SK-N-SH treated with all-trans-retinoic acid at 6 μM for 48 hours (cell line): Measurements from ENCODE around the gene MIA3.

Source experiments
- ATAC-seq: fragments of 200-7000 bp; cut with Tn5 transposase; 3 replicates; pipeline ENCODE4 v1.9.1; 2020; ENCODE audit warnings: mild to moderate bottlenecking, moderate library complexity
- BACH2 ChIP-seq: fragments of 250-450 bp; sonication (Bioruptor Pico); IDR thresholded peaks from 2 replicates; pipeline ENCODE4 v1.9.0; 2021; ENCODE audit warnings: mild to moderate bottlenecking, borderline replicate concordance
- CSDC2 ChIP-seq: fragments of 250-450 bp; sonication (Bioruptor Pico); IDR thresholded peaks from 2 replicates; pipeline ENCODE4 v1.5.0; 2020; ENCODE audit warnings: mild to moderate bottlenecking, moderate library complexity
- ESRRG ChIP-seq: fragments of 250-450 bp; sonication (Bioruptor Pico); IDR thresholded peaks from 2 replicates; pipeline ENCODE4 v1.6.1; 2021; ENCODE audit warnings: mild to moderate bottlenecking
- GLIS3 ChIP-seq: fragments of 250-450 bp; sonication (Bioruptor Pico); IDR thresholded peaks from 2 replicates; pipeline ENCODE4 v1.5.0; 2020; ENCODE audit warnings: mild to moderate bottlenecking, moderate library complexity
- ISL1 ChIP-seq: fragments of 250-450 bp; sonication (Bioruptor Pico); IDR thresholded peaks from 2 replicates; pipeline ENCODE4 v2.1.2; 2022; ENCODE audit warnings: mild to moderate bottlenecking, moderate library complexity
- OSR1 ChIP-seq: fragments of 250-450 bp; sonication (Bioruptor Pico); IDR thresholded peaks from 2 replicates; pipeline ENCODE4 v1.8.0; 2022; ENCODE audit warnings: moderate library complexity, mild to moderate bottlenecking, inconsistent platforms
- PPARA ChIP-seq: fragments of 250-450 bp; sonication (Bioruptor Pico); IDR thresholded peaks from 2 replicates; pipeline ENCODE4 v1.5.0; 2020; ENCODE audit warnings: mild to moderate bottlenecking, borderline replicate concordance
- RARB ChIP-seq: fragments of 250-450 bp; sonication (Bioruptor Pico); IDR thresholded peaks from 2 replicates; pipeline ENCODE4 v1.8.0; 2021; ENCODE audit warnings: mild to moderate bottlenecking, moderate library complexity
- SNAI2 ChIP-seq: fragments of 250-450 bp; sonication (Bioruptor Pico); IDR thresholded peaks from 2 replicates; pipeline ENCODE4 v1.5.0; 2020; ENCODE audit warnings: mild to moderate bottlenecking, moderate library complexity
- TOX ChIP-seq: fragments of 250-450 bp; sonication (Bioruptor Pico); IDR thresholded peaks from 2 replicates; pipeline ENCODE4 v1.8.0; 2021; ENCODE audit warnings: mild to moderate bottlenecking, moderate library complexity, borderline replicate concordance
- ZC3H10 ChIP-seq: fragments of 250-450 bp; sonication (Bioruptor Pico); IDR thresholded peaks from 2 replicates; pipeline ENCODE4 v1.5.1; 2021; ENCODE audit warnings: mild to moderate bottlenecking, moderate library complexity
- ZFP3 ChIP-seq: fragments of 250-450 bp; sonication (Bioruptor Pico); IDR thresholded peaks from 2 replicates; pipeline ENCODE4 v1.5.0; 2020; ENCODE audit warnings: mild to moderate bottlenecking, moderate library complexity
- ZFP30 ChIP-seq: fragments of 450-650 bp; formaldehyde crosslinking; IDR thresholded peaks from 2 replicates; pipeline ENCODE4 v1.5.0; 2022; ENCODE audit warnings: mild to moderate bottlenecking, moderate library complexity
- ZNF565 ChIP-seq: fragments of 450-650 bp; formaldehyde crosslinking; conservative IDR thresholded peaks from 2 replicates; pipeline ENCODE4 v1.5.0; 2020; ENCODE audit warnings: low read depth, mild to moderate bottlenecking, moderate library complexity
- ZNF70 ChIP-seq: fragments of 450-650 bp; formaldehyde crosslinking; IDR thresholded peaks from 2 replicates; pipeline ENCODE4 v1.5.0; 2020; ENCODE audit warnings: mild to moderate bottlenecking, moderate library complexity
- ZNF8 ChIP-seq: fragments of 450-650 bp; formaldehyde crosslinking; IDR thresholded peaks from 2 replicates; pipeline ENCODE4 v1.5.0; 2020; ENCODE audit warnings: mild to moderate bottlenecking, moderate library complexity
- TF ChIP-seq, protein P1 (sequence below): fragments of 250-450 bp; sonication (Bioruptor Pico); IDR thresholded peaks from 2 replicates; pipeline ENCODE4 v1.8.0; 2021; ENCODE audit warnings: low read depth, mild to moderate bottlenecking, moderate library complexity, borderline replicate concordance
- TF ChIP-seq, protein P2 (sequence below): fragments of 250-450 bp; sonication (Bioruptor Pico); IDR thresholded peaks from 2 replicates; pipeline ENCODE4 v1.8.0; 2020; ENCODE audit warnings: mild to moderate bottlenecking, moderate library complexity, borderline replicate concordance
- TF ChIP-seq, protein P3 (sequence below): fragments of 250-450 bp; sonication (Bioruptor Pico); IDR thresholded peaks from 2 replicates; pipeline ENCODE4 v1.5.0; 2020; ENCODE audit warnings: mild to moderate bottlenecking, moderate library complexity
- TF ChIP-seq, protein P4 (sequence below): fragments of 250-450 bp; sonication (Bioruptor Pico); IDR thresholded peaks from 2 replicates; pipeline ENCODE4 v1.5.1; 2021; ENCODE audit warnings: mild to moderate bottlenecking, moderate library complexity
- TF ChIP-seq, protein P5 (sequence below): fragments of 250-450 bp; sonication (Bioruptor Pico); IDR thresholded peaks from 2 replicates; pipeline ENCODE4 v1.5.1; 2020; ENCODE audit warnings: low read depth, mild to moderate bottlenecking, moderate library complexity

The MIA3 gene

DNA sequence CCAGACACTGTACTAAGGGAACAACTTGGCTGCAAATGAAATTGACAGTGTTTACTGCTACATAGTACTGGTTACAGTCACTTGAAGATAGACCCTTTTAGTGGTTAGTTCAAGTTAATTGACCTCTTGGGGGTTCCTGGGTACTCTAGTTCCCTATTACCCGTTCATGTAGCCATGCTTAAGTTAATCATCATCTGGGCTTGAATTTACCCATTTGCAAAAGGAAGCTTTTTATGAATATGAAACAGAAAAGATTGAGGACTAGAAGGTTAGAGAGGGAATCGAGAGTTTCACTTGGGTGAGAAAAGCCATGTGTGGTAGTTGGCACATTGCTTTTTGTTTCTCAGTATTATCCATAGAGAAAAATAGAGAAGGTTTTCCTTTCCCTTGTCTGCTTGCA, 2.7 kb downstream of the MIA3 start:
- no peak for ATAC-seq
- TF ChIP-seq ZNF8 (CRISPR knock-in tag), result no peak
- TF ChIP-seq ZNF70 (CRISPR knock-in tag), result no peak
- no peak for TF ChIP-seq ESRRG (CRISPR knock-in tag)
- TF ChIP-seq TOX, result no peak
- TF ChIP-seq, protein P1, sequence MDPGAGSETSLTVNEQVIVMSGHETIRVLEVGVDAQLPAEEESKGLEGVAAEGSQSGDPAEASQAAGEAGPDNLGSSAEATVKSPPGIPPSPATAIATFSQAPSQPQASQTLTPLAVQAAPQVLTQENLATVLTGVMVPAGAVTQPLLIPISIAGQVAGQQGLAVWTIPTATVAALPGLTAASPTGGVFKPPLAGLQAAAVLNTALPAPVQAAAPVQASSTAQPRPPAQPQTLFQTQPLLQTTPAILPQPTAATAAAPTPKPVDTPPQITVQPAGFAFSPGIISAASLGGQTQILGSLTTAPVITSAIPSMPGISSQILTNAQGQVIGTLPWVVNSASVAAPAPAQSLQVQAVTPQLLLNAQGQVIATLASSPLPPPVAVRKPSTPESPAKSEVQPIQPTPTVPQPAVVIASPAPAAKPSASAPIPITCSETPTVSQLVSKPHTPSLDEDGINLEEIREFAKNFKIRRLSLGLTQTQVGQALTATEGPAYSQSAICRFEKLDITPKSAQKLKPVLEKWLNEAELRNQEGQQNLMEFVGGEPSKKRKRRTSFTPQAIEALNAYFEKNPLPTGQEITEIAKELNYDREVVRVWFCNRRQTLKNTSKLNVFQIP (CRISPR knock-in tag), result no peak
- TF ChIP-seq ZC3H10 (CRISPR knock-in tag), result no peak
- TF ChIP-seq BACH2 (CRISPR knock-in tag), result no peak
- TF ChIP-seq ISL1 (CRISPR knock-in tag), result no peak

DNA sequence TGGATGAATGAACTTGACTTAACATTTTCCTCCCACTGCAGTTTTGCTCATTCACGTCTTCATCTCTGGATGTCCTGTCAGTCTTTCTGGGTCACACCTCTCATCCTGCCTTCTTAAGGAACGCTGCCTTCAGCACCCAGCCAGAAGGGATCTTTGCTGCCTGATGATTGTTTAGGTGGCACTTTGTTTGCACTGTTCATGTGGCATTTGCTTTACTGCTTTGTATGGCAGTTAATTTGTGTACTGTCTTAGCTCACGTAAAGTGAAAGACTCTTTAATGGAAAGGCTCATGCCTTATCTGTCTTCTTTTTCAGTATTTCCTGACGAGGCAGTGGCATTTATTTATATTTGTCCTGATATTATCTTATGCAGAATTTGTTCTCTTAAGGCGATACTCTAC, 4.9 kb downstream of the MIA3 start:
- TF ChIP-seq ESRRG (CRISPR knock-in tag) (no peak), GLIS3 (CRISPR knock-in tag) (no peak), SNAI2 (CRISPR knock-in tag) (no peak), ZFP30 (CRISPR knock-in tag) (no peak), TOX (no peak), CSDC2 (CRISPR knock-in tag) (no peak), RARB (CRISPR knock-in tag) (no peak), PPARA (CRISPR knock-in tag) (no peak), ZNF8 (CRISPR knock-in tag) (no peak), ZNF565 (no peak), ISL1 (CRISPR knock-in tag) (no peak)
- TF ChIP-seq, protein P2, sequence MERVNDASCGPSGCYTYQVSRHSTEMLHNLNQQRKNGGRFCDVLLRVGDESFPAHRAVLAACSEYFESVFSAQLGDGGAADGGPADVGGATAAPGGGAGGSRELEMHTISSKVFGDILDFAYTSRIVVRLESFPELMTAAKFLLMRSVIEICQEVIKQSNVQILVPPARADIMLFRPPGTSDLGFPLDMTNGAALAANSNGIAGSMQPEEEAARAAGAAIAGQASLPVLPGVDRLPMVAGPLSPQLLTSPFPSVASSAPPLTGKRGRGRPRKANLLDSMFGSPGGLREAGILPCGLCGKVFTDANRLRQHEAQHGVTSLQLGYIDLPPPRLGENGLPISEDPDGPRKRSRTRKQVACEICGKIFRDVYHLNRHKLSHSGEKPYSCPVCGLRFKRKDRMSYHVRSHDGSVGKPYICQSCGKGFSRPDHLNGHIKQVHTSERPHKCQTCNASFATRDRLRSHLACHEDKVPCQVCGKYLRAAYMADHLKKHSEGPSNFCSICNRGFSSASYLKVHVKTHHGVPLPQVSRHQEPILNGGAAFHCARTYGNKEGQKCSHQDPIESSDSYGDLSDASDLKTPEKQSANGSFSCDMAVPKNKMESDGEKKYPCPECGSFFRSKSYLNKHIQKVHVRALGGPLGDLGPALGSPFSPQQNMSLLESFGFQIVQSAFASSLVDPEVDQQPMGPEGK, result no peak
- TF ChIP-seq, protein P3, sequence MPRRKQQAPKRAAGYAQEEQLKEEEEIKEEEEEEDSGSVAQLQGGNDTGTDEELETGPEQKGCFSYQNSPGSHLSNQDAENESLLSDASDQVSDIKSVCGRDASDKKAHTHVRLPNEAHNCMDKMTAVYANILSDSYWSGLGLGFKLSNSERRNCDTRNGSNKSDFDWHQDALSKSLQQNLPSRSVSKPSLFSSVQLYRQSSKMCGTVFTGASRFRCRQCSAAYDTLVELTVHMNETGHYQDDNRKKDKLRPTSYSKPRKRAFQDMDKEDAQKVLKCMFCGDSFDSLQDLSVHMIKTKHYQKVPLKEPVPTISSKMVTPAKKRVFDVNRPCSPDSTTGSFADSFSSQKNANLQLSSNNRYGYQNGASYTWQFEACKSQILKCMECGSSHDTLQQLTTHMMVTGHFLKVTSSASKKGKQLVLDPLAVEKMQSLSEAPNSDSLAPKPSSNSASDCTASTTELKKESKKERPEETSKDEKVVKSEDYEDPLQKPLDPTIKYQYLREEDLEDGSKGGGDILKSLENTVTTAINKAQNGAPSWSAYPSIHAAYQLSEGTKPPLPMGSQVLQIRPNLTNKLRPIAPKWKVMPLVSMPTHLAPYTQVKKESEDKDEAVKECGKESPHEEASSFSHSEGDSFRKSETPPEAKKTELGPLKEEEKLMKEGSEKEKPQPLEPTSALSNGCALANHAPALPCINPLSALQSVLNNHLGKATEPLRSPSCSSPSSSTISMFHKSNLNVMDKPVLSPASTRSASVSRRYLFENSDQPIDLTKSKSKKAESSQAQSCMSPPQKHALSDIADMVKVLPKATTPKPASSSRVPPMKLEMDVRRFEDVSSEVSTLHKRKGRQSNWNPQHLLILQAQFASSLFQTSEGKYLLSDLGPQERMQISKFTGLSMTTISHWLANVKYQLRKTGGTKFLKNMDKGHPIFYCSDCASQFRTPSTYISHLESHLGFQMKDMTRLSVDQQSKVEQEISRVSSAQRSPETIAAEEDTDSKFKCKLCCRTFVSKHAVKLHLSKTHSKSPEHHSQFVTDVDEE (CRISPR knock-in tag), result no peak
- TF ChIP-seq, protein P4, sequence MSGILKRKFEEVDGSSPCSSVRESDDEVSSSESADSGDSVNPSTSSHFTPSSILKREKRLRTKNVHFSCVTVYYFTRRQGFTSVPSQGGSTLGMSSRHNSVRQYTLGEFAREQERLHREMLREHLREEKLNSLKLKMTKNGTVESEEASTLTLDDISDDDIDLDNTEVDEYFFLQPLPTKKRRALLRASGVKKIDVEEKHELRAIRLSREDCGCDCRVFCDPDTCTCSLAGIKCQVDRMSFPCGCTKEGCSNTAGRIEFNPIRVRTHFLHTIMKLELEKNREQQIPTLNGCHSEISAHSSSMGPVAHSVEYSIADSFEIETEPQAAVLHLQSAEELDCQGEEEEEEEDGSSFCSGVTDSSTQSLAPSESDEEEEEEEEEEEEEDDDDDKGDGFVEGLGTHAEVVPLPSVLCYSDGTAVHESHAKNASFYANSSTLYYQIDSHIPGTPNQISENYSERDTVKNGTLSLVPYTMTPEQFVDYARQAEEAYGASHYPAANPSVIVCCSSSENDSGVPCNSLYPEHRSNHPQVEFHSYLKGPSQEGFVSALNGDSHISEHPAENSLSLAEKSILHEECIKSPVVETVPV, result no peak
- no peak for ATAC-seq

DNA sequence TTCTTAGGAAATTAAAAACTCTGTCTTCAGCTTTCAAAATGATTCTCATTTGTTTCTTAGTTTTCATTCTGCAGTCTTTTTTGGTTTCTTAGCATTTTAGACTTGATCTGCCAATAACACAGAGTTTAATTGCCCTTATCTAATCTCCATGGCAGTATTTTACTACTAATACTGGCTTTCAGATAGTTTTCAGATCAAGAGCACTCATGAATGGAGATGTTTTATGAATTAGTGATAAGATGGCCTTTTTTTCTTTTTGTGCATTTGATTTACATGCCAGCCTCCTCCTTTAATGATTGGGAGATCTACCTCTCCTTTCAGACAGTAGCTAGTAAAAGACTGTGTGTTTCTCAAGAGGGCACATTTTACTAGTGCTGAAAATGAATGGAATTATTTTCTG, 5.6 kb downstream of the MIA3 start:
- ATAC-seq, result no peak
- TF ChIP-seq, protein P3 (CRISPR knock-in tag), result no peak
- TF ChIP-seq, protein P2, result no peak
- TF ChIP-seq RARB (CRISPR knock-in tag) (no peak), PPARA (CRISPR knock-in tag) (no peak), ZNF8 (CRISPR knock-in tag) (no peak), TOX (no peak), ZFP3 (no peak), ISL1 (CRISPR knock-in tag) (no peak), BACH2 (CRISPR knock-in tag) (no peak), OSR1 (CRISPR knock-in tag) (no peak), ZNF70 (CRISPR knock-in tag) (no peak)
- TF ChIP-seq, protein P5, sequence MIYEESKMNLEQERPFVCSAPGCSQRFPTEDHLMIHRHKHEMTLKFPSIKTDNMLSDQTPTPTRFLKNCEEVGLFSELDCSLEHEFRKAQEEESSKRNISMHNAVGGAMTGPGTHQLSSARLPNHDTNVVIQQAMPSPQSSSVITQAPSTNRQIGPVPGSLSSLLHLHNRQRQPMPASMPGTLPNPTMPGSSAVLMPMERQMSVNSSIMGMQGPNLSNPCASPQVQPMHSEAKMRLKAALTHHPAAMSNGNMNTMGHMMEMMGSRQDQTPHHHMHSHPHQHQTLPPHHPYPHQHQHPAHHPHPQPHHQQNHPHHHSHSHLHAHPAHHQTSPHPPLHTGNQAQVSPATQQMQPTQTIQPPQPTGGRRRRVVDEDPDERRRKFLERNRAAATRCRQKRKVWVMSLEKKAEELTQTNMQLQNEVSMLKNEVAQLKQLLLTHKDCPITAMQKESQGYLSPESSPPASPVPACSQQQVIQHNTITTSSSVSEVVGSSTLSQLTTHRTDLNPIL (CRISPR knock-in tag), result no peak
- TF ChIP-seq, protein P1 (CRISPR knock-in tag), result no peak
